LNCAP (cell line): ENCODE measurements around the gene HSFX1.
"Not testable (repeated sequence)": the region's sequence is repeated elsewhere in the genome, so short reads cannot be mapped to it uniquely, and the experiment has no call there.

Experiments used
- TF ChIP-seq, protein P1 (sequence below): fragments of 450-650 bp; IDR thresholded peaks from 2 replicates; pipeline ENCODE4 v1.5.1; 2017; ENCODE audit warnings: mild to moderate bottlenecking

Gene HSFX1

DNA sequence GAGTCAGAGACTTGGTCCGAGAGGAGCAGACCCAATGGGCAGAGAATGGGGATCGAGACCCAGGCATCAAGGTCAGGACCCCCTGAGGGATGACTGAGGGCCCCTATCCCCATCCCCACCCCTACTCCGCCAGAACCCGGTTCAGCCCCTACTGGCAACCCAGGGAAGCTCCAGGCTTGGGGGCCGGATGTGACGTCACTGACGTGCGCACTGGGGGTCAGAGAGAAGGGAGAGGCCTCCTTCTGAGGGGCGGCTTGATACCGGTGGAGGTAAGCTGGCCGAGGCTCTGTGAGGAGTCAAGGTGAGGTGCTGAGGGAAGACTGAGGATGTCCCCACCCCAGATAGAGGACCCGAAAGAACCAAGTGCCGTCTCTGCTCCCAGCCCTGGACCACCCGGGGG, 7.9 kb downstream of the HSFX1 start, which contains the start of gene MAGEA9:
TSS of gene MAGEA9 (plus strand) at position 204 of the 400 bp plus-strand sequence. CDS start 4,281 bp downstream, outside the sequence.
- TF ChIP-seq, protein P1, sequence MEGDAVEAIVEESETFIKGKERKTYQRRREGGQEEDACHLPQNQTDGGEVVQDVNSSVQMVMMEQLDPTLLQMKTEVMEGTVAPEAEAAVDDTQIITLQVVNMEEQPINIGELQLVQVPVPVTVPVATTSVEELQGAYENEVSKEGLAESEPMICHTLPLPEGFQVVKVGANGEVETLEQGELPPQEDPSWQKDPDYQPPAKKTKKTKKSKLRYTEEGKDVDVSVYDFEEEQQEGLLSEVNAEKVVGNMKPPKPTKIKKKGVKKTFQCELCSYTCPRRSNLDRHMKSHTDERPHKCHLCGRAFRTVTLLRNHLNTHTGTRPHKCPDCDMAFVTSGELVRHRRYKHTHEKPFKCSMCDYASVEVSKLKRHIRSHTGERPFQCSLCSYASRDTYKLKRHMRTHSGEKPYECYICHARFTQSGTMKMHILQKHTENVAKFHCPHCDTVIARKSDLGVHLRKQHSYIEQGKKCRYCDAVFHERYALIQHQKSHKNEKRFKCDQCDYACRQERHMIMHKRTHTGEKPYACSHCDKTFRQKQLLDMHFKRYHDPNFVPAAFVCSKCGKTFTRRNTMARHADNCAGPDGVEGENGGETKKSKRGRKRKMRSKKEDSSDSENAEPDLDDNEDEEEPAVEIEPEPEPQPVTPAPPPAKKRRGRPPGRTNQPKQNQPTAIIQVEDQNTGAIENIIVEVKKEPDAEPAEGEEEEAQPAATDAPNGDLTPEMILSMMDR = not testable (repeated sequence)

DNA sequence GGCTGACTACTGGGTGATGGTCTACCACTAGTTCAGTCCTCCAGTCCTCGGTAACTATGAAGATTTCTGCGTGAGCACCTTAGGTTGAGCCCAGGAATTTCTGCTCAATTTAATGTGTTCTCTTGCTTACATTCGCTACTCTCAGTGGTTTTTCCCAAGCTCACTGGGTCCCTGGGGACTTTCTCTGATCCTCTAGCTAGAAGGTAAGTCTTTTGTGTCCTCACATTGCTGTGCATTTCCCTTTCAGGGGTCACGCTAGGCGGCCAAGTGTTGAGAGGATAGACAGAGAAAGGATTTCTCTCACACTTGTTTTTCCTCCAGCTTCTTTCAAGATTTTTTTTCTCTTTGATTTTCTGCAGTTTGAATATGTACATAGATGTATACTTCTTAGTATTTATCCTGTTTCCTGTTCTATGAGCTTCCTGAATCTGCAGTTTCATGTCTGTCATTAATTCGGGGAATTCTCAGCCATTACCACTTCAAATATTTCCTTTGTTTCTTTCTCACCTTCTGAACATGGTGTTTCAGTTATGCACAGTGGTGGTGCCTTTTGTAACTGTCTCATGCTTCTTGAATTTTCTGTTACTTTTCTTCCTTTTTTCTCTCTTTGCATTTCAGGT, 25.3 kb downstream of the HSFX1 start:
- TF ChIP-seq, protein P1 = no peak

DNA sequence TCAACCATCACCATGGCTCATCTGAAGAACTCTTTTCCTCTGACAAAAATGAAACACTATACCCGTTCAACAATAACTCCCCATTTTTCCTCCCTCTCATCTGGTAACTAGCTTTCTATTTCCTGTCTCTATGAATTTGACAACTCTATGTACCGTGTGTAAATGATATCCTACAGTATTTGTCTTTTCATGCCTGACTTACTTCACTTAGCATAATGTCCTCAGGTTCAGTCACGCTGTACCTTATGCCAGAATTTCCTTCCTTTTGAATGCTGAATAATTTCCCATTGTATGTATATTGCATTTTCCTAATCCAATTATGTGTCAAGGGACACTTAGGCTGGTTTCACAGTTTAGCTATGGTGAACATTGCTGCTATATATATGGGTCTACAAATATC, 26.1 kb downstream of the HSFX1 start:
- TF ChIP-seq, protein P1 = no peak

DNA sequence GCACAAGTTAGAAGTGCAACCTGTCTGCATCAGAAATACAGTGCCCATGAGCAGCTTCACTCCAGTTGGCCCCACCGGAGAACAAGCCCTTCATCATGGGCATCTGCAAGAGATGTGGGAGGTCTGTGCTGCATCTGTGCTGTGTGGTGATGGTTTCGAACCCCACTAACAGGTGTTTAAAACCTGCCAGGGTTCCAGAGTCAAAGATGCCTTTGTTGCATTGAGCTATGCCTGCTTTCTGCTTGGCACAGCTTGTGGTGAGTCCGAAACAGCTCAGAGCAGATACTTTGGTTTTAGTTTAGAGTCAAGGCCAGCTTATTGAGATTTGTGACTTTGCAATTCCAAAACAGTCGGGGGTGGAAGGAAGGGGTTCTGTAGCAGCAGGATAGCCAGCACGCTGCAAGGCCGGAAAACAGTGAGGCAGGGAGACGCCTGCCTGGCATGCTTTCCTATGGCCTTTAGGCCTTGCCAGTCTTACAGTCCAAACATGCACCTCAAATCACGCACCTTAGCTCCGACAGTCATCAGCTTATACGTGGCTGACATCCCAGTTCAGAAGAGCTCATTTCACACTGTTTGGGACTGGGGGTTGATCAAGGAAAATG, 29.7 kb downstream of the HSFX1 start:
- TF ChIP-seq, protein P1 = no peak

DNA sequence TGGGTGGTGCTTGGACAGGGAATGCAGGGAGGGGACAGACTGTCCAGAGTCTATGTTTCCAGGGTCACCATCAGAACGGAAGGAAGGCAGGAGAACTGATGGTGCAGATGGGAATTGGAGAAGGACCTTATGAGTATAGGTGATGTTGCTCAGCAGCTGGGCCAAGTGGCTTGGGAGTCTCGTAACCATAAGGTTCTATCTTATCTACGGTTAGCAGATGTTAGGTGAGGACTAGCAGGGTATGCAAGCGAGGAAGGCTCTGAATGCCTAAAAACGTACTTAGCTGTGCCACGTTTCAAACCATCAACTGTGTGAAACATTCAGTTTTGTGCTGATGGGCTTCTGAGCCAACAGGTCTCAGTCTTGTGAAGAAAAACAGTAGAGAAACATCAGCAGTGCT, 30.2 kb downstream of the HSFX1 start:
- TF ChIP-seq, protein P1 = no peak

DNA sequence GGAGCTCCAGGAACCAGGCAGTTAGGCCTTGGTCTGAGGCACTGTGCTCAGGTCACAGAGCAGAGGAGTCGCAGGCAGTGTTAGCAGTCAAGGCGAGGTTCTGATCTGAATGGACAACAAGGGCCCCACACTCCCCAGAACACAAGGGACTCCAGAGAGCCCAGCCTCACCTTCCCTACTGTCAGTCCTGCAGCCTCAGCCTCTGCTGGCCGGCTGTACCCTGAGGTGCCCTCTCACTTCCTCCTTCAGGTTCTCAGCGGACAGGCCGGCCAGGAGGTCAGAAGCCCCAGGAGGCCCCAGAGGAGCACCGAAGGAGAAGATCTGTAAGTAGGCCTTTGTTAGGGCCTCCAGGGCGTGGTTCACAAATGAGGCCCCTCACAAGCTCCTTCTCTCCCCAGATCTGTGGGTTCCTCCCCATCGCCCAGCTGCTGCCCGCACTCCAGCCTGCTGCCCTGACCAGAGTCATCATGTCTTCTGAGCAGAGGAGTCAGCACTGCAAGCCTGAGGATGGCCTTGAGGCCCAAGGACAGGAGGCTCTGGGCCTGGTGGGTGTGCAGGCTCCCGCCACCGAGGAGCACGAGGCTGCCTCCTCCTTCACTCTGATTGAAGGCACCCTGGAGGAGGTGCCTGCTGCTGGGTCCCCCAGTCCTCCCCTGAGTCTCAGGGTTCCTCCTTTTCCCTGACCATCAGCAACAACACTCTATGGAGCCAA, 34.0 kb downstream of the HSFX1 start:
- TF ChIP-seq, protein P1 = no peak

DNA sequence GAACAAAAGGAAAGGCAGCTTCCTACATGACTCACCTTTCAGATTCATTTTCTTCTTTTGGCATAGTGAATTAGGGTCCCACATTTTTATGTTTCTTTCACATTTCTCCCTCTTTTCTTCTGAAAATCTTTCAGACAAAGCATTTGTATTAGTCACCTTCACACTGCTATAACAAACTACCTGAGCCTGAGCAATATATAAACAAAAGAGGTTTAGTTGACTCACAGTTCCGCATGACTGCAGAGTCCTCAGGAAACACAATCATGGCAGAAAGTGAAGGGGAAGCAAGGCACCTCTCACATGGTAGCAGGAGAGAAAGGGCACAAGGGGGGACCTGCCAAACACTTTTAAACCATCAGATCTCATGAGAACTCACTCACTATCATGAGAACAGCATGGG, 44.8 kb downstream of the HSFX1 start:
- TF ChIP-seq, protein P1 = no peak
